ENCODE measurements around the gene UBR1.

DNA sequence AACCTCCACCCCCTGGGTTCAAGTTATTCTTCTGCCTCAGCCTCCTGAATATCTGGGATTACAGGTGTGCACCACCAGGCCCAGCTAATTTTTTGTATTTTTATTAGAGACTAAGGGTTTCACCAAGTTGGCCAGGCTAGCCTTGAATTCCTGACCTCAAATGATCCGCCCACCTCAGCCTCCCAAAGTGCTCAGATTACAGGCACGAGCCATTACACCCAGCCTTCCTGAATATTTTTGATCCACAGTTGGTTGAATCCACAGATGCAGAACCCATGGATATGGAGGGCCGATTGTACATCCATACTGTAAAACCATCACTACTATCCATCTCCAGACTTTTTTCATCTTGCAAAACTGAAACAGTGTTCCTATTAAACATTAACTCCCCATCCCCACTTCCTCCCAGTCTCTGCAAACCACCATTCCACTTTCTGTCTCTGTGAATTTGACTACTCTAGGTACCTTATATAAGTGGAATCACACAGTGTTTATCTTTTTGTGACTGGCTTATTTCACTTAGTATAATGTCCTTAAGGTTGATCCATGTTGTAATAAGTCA is 19.3 kb upstream of the UBR1 start:
- TF ChIP-seq, protein P1, sequence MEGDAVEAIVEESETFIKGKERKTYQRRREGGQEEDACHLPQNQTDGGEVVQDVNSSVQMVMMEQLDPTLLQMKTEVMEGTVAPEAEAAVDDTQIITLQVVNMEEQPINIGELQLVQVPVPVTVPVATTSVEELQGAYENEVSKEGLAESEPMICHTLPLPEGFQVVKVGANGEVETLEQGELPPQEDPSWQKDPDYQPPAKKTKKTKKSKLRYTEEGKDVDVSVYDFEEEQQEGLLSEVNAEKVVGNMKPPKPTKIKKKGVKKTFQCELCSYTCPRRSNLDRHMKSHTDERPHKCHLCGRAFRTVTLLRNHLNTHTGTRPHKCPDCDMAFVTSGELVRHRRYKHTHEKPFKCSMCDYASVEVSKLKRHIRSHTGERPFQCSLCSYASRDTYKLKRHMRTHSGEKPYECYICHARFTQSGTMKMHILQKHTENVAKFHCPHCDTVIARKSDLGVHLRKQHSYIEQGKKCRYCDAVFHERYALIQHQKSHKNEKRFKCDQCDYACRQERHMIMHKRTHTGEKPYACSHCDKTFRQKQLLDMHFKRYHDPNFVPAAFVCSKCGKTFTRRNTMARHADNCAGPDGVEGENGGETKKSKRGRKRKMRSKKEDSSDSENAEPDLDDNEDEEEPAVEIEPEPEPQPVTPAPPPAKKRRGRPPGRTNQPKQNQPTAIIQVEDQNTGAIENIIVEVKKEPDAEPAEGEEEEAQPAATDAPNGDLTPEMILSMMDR (IDR thresholded peaks at IDR 0.05): no peak
- no peak for TF ChIP-seq POLR2A (IDR thresholded peaks at IDR 0.05)

Data from esophagus squamous epithelium (tissue), 4 donors.